NCI-H1930 (cell line): Measurements from ENCODE around the gene ABCD2.
"Not testable (repeated sequence)": the region's sequence is repeated elsewhere in the genome, so short reads cannot be mapped to it uniquely, and the experiment has no call there.

Source experiments
- DNase-seq, 2 experiments: peaks; one replicate each; lab custom pipeline; 2025; lab: John Stamatoyannopoulos, UW

The ABCD2 gene

DNA sequence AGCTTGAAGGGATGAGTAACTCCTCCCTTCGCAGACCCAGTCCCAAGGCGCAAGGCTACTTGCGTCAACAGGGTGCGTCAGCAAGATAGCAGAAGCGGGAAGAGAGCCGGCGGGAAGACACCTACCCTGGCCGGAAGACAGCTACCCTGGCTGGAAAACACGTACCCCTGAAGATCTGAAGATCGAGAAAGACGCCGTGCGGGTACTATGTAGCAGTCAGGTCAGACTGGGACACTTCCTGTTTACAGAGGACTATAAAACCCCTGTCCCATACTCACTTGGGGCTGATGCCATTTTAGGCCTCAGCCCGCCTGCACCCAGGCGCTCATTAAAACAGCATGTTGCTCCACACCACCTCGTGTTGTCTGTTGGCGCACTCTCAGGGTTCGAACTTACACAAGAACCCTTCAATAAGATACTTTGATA, 80.9 kb downstream of the ABCD2 start:
- no peak for DNase-seq

DNA sequence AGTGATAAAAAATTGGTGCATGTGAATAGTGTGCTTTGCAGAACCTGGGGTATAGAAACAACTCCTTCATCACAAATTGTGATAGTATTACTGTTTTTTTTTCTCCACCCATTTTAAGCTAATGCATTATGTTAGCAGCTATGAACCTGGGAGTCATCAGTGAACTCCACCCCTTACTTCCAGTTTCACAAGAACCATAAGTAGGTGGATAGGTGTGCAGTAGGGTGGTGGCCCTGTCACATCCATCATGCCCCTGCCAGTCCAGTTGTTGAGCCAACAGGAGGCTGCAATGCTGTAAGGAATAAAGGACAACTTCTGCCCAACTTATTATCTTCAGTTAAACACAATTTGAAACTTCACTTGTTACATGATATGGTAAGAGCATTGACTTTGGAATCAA, 85.7 kb downstream of the ABCD2 start:
- no peak for DNase-seq

GRCh38 chr12:39532448-39532847, 87.2 kb downstream of the ABCD2 start:
- no peak for DNase-seq

DNA sequence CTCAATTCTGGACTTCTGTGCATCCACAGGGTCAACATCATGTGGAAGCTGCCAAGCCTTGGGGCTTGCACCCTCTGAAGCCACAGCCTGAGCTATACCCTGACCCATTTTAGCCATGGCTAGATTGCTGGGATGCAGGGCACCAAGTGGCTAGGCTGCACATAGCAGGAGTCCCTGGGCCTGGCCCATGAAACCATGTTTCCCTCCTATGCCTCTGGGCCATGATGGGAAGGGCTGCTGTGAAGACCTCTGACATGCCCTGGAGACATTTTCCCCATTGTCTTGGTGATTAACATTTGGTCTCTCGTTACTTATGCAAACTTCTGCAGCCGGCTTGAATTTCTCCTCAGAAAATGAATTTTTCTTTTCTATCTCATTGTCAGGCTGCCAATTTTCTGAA, 92.6 kb downstream of the ABCD2 start:
- DNase-seq: no peak

DNA sequence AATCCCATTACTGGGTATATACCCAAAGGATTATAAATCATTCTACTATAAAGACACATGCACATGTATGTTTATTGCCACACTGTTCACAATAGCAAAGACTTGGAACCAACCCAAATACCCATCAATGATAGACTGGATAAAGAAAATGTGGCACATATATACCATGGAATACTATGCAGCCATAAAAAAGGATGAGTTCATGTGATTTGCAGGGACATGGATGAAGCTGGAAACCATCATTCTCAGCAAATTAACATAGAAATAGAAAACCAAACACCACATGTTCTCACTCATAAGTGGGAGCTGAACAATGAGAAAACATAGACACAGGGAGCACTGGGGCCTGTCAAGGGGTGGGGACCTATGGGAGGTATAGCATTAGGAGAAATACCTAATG, 97.4 kb downstream of the ABCD2 start:
- DNase-seq: not testable (repeated sequence)

- no peak for DNase-seq
These were observed 109.6 kb downstream of the ABCD2 start for GRCh38 chr12:39510001-39510400.

- no peak for DNase-seq
These were observed 114.0 kb downstream of the ABCD2 start for GRCh38 chr12:39505554-39505953.

DNA sequence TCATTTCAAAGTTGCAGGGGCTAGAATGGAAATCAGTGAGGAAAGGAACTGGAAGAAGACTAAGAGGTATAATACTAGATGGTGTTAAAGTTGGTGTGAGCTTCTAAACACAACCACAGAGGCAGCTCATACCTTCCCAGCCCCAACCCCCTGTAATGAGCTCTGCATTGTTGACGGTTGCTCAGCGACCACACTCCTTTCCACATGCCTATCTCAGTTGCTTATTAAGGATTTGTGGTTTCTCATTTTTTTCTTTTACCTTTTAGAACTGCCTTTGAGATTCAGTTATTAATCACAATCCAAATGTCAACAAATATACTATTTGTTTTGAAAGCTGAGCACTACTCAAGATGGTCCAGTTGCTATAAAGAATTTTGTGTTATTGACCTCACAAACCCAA, 114.6 kb downstream of the ABCD2 start:
- DNase-seq: no peak

DNA sequence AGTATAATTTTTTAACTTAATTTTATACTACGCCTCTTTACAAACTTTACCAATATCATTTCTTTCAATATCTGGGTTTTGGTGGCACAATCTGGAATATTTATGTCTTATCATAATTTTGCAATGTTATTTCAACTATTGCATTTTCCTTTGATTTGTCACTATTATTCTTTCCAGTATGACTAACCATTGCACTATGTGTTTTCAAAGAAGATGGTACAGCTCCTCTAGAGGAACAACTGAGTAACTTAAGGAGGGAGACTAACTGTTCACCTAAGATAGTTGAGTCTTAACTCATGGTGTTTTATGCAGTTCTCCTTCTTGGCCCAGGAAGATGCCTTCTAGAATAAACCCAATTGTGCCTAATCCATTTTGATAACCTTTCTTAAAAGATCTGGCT, 116.2 kb downstream of the ABCD2 start:
- DNase-seq: no peak

GRCh38 chr12:39502726-39503125, 116.9 kb downstream of the ABCD2 start:
- no peak for DNase-seq
